Activated T-cell treated with anti-CD3 and anti-CD28 coated beads, Interleukin-2, amount 50 U/mL, for 48 hours (primary cell): ENCODE measurements around the gene FHIP1A.

Experiments
- DNase-seq, 2 experiments: peaks; one replicate each; pipeline ENCODE4 v3.0.0-alpha.2; 2020

The FHIP1A gene

DNA sequence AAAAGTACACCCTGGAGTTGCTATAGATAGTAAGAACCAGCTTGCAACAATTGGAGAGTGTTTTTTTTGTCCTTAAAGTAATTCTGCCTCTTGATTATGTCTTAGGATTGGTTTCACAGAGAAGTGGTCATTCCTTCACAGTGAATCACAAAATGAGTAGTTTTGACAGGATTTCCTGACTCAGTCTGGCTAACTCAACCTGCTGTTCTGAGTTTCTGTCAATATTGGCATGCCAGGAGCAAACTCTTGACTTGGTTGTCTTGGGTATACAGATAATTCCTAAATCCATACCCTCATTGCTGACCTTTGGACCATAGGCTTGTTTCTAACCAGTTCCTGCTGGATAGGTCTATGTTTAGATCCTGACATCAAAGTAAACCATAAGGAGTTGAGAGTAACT, 9.4 kb downstream of the FHIP1A start:
- no peak for DNase-seq

GRCh38 chr4:151418856-151419255, 9.9 kb downstream of the FHIP1A start:
- DNase-seq = no peak

DNA sequence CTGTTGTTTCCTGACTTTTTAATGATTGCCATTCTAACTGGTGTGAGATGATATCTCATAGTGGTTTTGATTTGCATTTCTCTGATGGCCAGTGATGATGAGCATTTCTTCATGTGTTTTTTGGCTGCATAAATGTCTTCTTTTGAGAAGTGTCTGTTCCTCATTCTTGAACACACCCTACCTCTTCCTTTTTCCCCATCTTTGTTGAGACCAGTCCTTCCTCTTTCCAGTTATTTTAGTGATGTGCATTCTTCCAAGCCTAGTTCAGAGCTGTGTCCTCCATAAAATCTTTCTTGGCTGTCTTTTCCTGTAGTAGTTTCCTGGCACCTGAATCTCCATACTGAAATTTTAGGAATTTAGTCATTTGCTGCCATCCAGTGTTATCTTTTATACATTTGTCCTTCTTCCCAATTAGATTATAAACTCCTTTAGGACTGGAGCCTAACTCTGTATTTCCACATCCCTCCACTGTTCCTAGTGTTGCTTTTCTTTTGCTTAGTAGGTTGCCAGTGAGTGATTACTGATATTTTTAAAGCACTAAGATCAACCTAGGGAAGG, 11.4 kb downstream of the FHIP1A start:
- no peak for DNase-seq

GRCh38 chr4:151422854-151423253, 13.9 kb downstream of the FHIP1A start:
- DNase-seq = no peak

GRCh38 chr4:151426513-151426912, 17.5 kb downstream of the FHIP1A start:
- no peak for DNase-seq

DNA sequence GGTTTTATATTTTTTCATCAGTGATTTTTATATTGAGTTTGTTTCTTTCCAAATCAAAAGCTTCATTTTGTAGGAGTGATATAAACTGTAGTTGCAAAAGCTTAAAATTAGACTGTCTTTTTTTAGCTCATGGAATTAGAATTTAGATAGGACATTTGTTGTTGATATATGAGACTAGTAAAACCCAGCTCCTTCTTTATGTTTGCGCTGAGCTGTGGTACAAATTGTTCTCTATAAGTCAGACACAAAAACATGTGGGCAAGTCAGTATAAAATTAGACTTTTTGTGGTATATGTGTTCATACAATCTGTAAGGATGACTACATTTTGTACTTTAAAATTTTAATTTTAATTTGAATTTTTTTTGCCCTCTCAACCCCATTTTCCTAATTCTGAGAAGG, 18.3 kb downstream of the FHIP1A start:
- no peak for DNase-seq

DNA sequence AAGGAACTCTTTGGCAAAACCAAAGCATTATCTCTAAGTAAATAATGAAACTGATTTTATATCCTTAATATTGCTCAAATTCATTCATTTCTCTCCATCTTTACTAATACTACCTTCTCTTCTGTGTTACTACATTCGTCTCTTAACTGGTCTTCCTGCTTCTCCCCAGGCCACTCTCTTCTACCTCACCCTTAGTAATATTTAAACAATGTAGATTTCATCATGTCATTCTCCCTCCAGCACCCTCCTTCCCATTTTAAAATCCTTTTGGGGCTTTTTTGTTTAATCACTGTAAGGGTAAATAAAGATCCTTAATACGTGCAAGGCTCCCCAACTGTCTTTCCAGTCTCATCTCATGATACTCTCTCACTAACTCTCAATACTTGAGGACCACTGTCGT, 19.4 kb downstream of the FHIP1A start:
- no peak for DNase-seq

DNA sequence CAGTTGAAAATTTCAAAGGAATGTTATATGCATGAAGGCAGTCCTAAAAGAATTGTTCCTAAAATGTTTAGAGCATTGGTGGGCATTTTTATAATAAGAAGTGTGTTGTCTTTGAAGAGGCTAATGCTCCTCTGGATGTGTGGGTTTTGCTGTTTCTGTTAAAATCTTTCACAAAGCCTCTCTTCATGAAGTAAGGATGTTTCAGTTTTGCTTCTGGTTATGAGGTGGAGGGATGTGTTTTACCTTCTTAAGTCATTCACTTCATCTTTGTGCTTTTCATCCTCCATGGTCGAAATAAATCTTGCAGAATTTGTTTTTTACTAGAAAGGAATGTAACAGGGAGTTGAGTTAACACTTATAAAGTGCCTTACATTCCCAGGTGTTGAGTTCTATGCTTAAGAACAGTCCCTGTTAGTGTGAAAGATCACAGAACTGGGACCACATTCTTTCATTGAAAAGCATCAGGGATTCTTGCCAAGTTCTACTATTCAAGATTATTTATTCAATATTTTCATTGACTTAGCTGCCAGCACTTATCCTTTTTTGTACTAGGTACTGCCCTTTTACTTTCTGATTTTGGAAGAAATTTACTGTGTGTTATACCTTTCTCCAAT, 21.1 kb downstream of the FHIP1A start:
- DNase-seq = no peak

GRCh38 chr4:151430740-151431457, 21.9 kb downstream of the FHIP1A start:
- DNase-seq = no peak

DNA sequence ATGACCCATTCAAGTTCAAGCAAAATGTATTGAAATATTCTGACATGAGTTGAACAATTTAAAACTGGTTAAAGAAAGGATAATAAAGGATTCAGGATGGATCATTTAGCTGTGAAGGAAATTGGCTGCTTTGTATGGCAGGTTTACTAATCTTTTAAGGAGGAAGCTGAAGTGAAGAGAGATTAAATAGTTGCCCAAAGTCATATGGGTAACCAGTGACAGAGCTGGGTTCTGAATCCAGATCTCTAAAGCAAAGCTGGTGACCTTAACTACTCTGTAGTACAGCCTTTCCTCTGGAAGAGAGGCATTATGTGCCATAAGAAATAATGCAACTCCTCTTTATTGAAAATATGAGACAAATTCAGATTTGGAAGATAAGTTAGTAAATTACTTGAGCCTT, 22.8 kb downstream of the FHIP1A start:
- DNase-seq = no peak

- no peak for DNase-seq
Observed at GRCh38 chr4:151432654-151433053, 23.7 kb downstream of the FHIP1A start.

- no peak for DNase-seq
Observed at GRCh38 chr4:151434183-151434860, 25.3 kb downstream of the FHIP1A start.

- no peak for DNase-seq
Observed at GRCh38 chr4:151436093-151436518, 27.1 kb downstream of the FHIP1A start.

DNA sequence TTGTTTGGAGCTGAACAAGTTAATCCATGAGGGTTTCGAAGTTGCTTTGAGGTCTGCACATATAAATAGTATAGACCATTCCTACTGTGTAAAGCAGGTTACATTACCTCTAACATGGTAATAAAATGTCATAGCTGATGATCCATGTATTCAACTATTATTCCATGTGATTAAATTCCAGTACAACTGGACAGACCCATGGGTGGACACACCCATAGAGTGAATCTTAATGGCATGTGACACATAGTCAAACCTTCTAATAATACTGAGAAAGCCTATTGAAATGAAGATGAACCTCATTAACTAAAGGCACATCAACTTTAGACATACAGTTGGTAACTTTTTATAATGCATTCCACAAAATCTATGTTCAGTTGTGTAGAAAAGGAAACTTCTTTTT, 28.5 kb downstream of the FHIP1A start:
- DNase-seq = no peak

DNA sequence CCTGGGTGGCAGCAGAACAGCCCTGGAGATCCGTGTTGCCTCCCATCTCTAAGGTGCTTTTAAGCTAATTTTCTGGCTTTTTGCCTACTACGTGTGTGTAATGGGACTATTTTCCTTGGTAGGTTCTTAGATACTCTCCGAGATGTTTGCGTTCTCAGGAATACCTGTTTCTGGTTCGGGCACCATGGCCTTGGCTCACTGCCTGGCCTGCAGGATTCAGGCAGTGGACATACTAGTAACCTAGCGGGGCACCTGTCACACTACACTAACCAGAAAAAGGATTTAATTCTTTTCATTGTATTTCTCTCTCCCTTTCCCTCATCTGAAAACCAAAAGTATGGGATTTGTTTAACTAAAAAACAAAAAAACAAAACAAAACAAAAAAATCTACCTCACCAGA, 29.2 kb downstream of the FHIP1A start:
- DNase-seq = no peak

DNA sequence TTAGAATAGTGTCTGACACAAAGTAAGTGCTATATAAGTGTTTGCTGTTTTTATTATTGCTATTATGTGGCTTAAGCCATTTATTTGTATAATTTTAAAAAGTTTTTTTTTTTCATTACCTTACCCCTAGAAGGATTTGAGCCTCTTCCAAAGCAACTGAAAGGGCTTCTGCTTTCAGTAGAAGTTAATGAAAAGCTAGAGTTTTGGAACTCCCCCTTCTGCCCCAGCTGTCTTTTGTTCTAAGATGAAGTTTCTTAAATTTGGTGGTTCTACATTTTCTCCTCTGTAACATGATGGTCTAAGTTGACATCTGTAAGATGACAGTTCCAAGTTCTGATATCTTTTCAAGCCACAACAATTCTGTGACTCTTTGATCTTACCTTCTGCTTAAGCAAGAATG, 30.3 kb downstream of the FHIP1A start:
- DNase-seq = no peak

- no peak for DNase-seq
Observed at GRCh38 chr4:151442002-151442401, 33.0 kb downstream of the FHIP1A start.

DNA sequence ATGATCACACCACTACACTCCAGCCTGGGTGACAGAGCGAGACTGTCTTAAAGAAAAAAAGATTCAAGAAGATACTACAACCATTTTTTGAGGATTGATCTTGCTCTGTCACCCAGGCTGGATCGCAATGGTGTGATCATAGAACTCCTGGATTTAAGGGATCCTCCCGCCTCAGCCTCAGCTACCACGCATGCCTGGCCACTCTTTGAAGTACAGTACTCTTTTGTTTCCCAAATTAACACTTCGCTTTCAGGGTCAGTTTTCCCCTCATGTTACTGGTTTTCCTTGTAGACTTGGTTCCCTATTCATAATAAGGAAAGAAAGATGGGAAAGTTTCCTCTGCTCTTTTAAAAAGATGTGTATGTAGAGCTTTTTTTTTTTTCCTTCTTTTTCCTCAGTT, 34.3 kb downstream of the FHIP1A start:
- no peak for DNase-seq

DNA sequence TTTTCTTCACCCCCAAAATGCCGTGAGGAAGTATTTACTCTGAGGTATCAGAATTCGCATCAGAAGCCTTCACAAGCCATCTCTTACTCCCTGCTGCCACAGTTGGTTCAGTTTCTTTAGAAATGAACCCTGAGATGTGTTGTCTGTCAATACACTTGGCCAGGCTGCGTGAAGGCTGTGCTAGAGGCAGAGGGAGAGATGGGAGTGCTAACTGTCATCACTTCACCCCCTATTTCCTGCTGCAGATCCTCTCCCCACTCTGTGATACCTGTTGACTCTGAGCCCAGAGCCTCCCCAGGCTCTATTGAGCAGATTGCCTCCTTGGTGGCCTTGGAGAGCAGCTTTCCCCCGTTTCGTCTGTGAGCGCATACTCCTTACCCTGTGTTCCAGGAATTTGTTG, 34.8 kb downstream of the FHIP1A start:
- no peak for DNase-seq

GRCh38 chr4:151446208-151446607, 37.2 kb downstream of the FHIP1A start:
- DNase-seq = no peak

- no peak for DNase-seq
Observed at GRCh38 chr4:151454513-151454912, 45.5 kb downstream of the FHIP1A start.

DNA sequence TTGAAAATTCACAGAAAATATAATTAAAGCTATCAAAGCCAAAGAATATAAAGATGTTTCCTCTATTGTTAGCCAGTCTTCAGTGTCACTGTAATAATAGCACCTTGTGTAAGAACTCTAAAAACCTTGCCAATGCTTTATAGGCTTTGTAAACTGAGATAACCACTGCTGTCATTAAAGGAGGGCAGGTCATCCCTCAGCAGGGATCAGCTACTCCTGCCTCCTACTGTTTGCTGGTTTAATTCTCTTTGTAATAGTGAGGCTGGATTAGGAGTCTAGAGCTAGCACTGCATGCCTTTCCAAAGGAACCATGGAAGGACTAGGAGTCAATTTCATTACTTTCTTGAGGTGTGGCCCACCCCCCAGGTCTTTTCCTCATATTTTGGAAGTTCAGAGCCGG, 46.2 kb downstream of the FHIP1A start:
- DNase-seq = no peak

DNA sequence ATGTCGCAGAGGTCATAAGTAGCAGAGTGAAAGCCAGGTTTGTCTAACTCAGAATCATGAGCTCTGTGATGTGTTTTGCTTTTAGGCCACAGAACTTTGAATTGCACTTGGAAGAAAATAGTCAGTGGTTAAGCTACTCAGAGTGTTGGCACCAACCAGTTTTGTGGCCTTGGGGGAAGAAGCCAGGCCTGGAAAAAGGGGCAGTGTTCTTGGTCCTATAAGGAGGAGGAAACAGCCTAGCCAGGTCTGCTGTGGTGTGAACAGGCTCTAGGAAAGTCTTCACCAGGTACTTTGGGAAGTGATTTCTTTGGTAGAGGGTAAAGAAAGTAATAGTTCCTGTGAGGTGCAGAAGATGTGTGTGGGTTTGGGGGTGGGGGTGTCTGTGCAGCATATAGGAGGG, 49.2 kb downstream of the FHIP1A start:
- DNase-seq = no peak
